HepG2 (cell line): ENCODE results near the gene NINL. TPM values are rescaled to one million over a fixed set of nuclear protein-coding genes. Genes with fewer than 3 reads are reported as not detected.

Source experiments
- BHLHE40 ChIP-seq: IDR thresholded peaks from 2 replicates; pipeline ENCODE4 v1.6.1; 2011; ENCODE audit warnings: low read length, improper control_type of control experiment
- CREB3 ChIP-seq: sonication (generic); formaldehyde crosslinking; IDR thresholded peaks from 2 replicates; pipeline ENCODE4 v1.5.0; 2020; ENCODE audit warnings: missing genetic modification reagents
- CSRNP1 ChIP-seq: sonication (generic); formaldehyde crosslinking; IDR thresholded peaks from 2 replicates; pipeline ENCODE4 v1.8.1; 2023; ENCODE audit warnings: mild to moderate bottlenecking, missing genetic modification reagents
- EEA1 ChIP-seq: sonication (generic); formaldehyde crosslinking; IDR thresholded peaks from 2 replicates; pipeline ENCODE4 v1.5.1; 2020; ENCODE audit warnings: mild to moderate bottlenecking, missing genetic modification reagents, borderline replicate concordance
- FOSL2 ChIP-seq: sonication (generic); formaldehyde crosslinking; IDR thresholded peaks from 2 replicates; pipeline ENCODE4 v1.4.0; 2020; ENCODE audit warnings: missing genetic modification reagents
- HMG20B ChIP-seq: conservative IDR thresholded peaks from 2 replicates; pipeline ENCODE4 v1.6.1; 2016; ENCODE audit warnings: missing genetic modification reagents, missing compliant biosample characterization
- HNRNPL ChIP-seq: fragments of 200-400 bp; formaldehyde crosslinking; IDR thresholded peaks from 2 replicates; pipeline ENCODE4 v1.6.1; 2017; ENCODE audit warnings: mild to moderate bottlenecking, low read depth, low read length
- KDM3A ChIP-seq: IDR thresholded peaks from 2 replicates; pipeline ENCODE4 v1.6.1; 2018; ENCODE audit warnings: low read depth, missing compliant biosample characterization
- MTA1 ChIP-seq: sonication (generic); formaldehyde crosslinking; IDR thresholded peaks from 2 replicates; pipeline ENCODE4 v1.4.0; 2020; ENCODE audit warnings: missing genetic modification reagents, mild to moderate bottlenecking, borderline replicate concordance
- POGZ ChIP-seq: sonication (generic); formaldehyde crosslinking; IDR thresholded peaks from 2 replicates; pipeline ENCODE4 v1.4.0; 2020; ENCODE audit warnings: mild to moderate bottlenecking, missing genetic modification reagents
- SMAD9 ChIP-seq: sonication (generic); formaldehyde crosslinking; IDR thresholded peaks from 2 replicates; pipeline ENCODE4 v1.5.1; 2020; ENCODE audit warnings: mild to moderate bottlenecking, missing genetic modification reagents
- ZBTB43 ChIP-seq: sonication (generic); formaldehyde crosslinking; conservative IDR thresholded peaks from 2 replicates; pipeline ENCODE4 v1.4.0; 2020; ENCODE audit warnings: missing genetic modification reagents
- ZNF362 ChIP-seq: sonication (generic); formaldehyde crosslinking; IDR thresholded peaks from 2 replicates; pipeline ENCODE4 v1.4.0; 2020; ENCODE audit warnings: missing genetic modification reagents, mild to moderate bottlenecking, borderline replicate concordance
- ZNF383 ChIP-seq: sonication (generic); formaldehyde crosslinking; IDR thresholded peaks from 2 replicates; pipeline ENCODE4 v1.4.0; 2020; ENCODE audit warnings: missing genetic modification reagents, mild to moderate bottlenecking, borderline replicate concordance
- ZNF451 ChIP-seq: sonication (generic); formaldehyde crosslinking; IDR thresholded peaks from 2 replicates; pipeline ENCODE4 v1.5.0; 2020; ENCODE audit warnings: mild to moderate bottlenecking, missing genetic modification reagents
- ZNF616 ChIP-seq: sonication (generic); formaldehyde crosslinking; IDR thresholded peaks from 2 replicates; pipeline ENCODE4 v1.5.0; 2020; ENCODE audit warnings: low read depth, mild to moderate bottlenecking, missing genetic modification reagents
- ZNF710 ChIP-seq: sonication (generic); formaldehyde crosslinking; IDR thresholded peaks from 2 replicates; pipeline ENCODE4 v1.5.0; 2020; ENCODE audit warnings: mild to moderate bottlenecking, missing genetic modification reagents, borderline replicate concordance
- ZNF761 ChIP-seq: sonication (generic); formaldehyde crosslinking; conservative IDR thresholded peaks from 2 replicates; pipeline ENCODE4 v1.4.0; 2020; ENCODE audit warnings: mild to moderate bottlenecking, missing genetic modification reagents
- ZNF770 ChIP-seq: sonication (generic); formaldehyde crosslinking; IDR thresholded peaks from 2 replicates; pipeline ENCODE4 v1.5.0; 2020; ENCODE audit warnings: mild to moderate bottlenecking, missing genetic modification reagents
- ZNF790 ChIP-seq: sonication (generic); formaldehyde crosslinking; IDR thresholded peaks from 2 replicates; pipeline ENCODE4 v1.8.0; 2022; ENCODE audit warnings: missing genetic modification reagents, mild to moderate bottlenecking, borderline replicate concordance
- polyA plus RNA-seq, 8 experiments: library from polyadenylated mRNA; depleted of rRNA in 3 of 8; stranded (reverse) in 7 of 8; unstranded in 1 of 8; fragments of >200 nt; fragmentation: Illumina TruSeq in 4 of 8; extraction: Trizol in 4 of 8; gene quantifications; 2 replicates each; pipeline versions ENCODE4 v1.2.1 to v1.2.3, GENCODE V29; 2011 to 2016; ENCODE audit warnings: low read depth in 4 of 8, missing spikeins in 1 of 8, mixed read lengths in 1 of 8; ENCODE audit not compliant: insufficient read depth in 1 of 8
- total RNA-seq, 5 experiments: library from RNA; depleted of rRNA; stranded (reverse); fragments of >200 nt; fragmentation: Illumina TruSeq; extraction: Trizol; gene quantifications; 2 replicates each; pipeline ENCODE4 v1.2.3, GENCODE V29; 2016; ENCODE audit warnings: low read depth in 1 of 5

The NINL gene
- total and polyA plus RNA-seq, 2 of the 13 experiments (the other 11 are each of a cell fraction or from before 2014, with no cell fraction given), result 32.3 to 34.3 TPM

GRCh38 chr20:25553819-25554296 lies 31.5 kb downstream of the NINL start (continued):
- no peak for TF ChIP-seq CSRNP1 (CRISPR knock-in tag)
- peak; percentile 6; the same call in 1 of the 2 replicates for TF ChIP-seq FOSL2 (CRISPR knock-in tag)
- no peak for TF ChIP-seq ZNF362 (CRISPR knock-in tag)
- no peak for TF ChIP-seq KDM3A (CRISPR knock-in tag)
- TF ChIP-seq ZNF451 (CRISPR knock-in tag), result no peak
- TF ChIP-seq ZNF770 (CRISPR knock-in tag), result 0 out of 2 replicates have a peak, but pooled peaks have one; percentile 24
- TF ChIP-seq ZNF761 (CRISPR knock-in tag), result no peak
- TF ChIP-seq ZNF616 (CRISPR knock-in tag), result no peak
- TF ChIP-seq ZNF790 (CRISPR knock-in tag), result no peak
- no peak for TF ChIP-seq EEA1 (CRISPR knock-in tag)
- TF ChIP-seq BHLHE40, result no peak
- no peak for TF ChIP-seq ZBTB43 (CRISPR knock-in tag)
- no peak for TF ChIP-seq ZNF383 (CRISPR knock-in tag)
- no peak for TF ChIP-seq HNRNPL
- TF ChIP-seq HMG20B (CRISPR knock-in tag), result no peak; the same call in 1 of the 2 replicates
- TF ChIP-seq ZNF710 (CRISPR knock-in tag), result no peak
- no peak for TF ChIP-seq SMAD9 (CRISPR knock-in tag)
- peak; percentile 39; the same call in 1 of the 2 replicates for TF ChIP-seq MTA1 (CRISPR knock-in tag)
- TF ChIP-seq POGZ, result peak; percentile 56; the same call in 1 of the 2 replicates
- TF ChIP-seq CREB3, result no peak
